CD4-positive, alpha-beta T cell (primary cell): ENCODE measurements around the gene NPR3. TPM values are rescaled to one million over a fixed set of nuclear protein-coding genes. Genes with fewer than 3 reads are reported as not detected.

ENCODE experiments used
- ATAC-seq: fragments of 200-7000 bp; cut with Tn5 transposase; one replicate; pipeline ENCODE4 v1.10.0; 2022; ENCODE audit warnings: mild to moderate bottlenecking; ENCODE audit not compliant: poor library complexity
- CTCF ChIA-PET: fragments of 350-600 bp; sonication (Branson Sonifier 250); formaldehyde crosslinking; loops from one replicate; lab custom pipeline; 2021; ENCODE audit warnings: antibody characterized with exemption, inconsistent platforms; lab: Charles Lee
- POLR2A ChIA-PET: fragments of 350-600 bp; sonication (Branson Sonifier 250); formaldehyde crosslinking; loops from one replicate; lab custom pipeline; 2021; ENCODE audit warnings: antibody characterized with exemption, inconsistent platforms; lab: Charles Lee
- DNase-seq, 14 experiments: peaks; one replicate each; pipeline ENCODE4 v3.0.0-alpha.2; 2013 to 2020; ENCODE audit warnings: mixed read lengths in 2 of 14
- H3K27ac ChIP-seq, 2 donors: one replicate each; pipeline versions ENCODE4 v1.5.1 to v1.7.0; 2013; ENCODE audit warnings: low read length in 2 of 2, low read depth in 1 of 2, mild to moderate bottlenecking in 1 of 2
- H3K27me3 ChIP-seq, 2 experiments: 1 replicate in 1 of 2; 2 replicates in 1 of 2; pipeline versions ENCODE4 v1.6.1 to v1.7.0; 2013; ENCODE audit warnings: low read length in 2 of 2, control low read depth in 1 of 2, mild to moderate bottlenecking in 1 of 2, moderate library complexity in 1 of 2; ENCODE audit not compliant: insufficient read depth in 2 of 2, control insufficient read depth in 1 of 2
- H3K36me3 ChIP-seq: one replicate; pipeline ENCODE4 v1.6.1; 2013; ENCODE audit warnings: low read length, control low read depth; ENCODE audit not compliant: insufficient read depth
- H3K4me1 ChIP-seq: one replicate; pipeline ENCODE4 v1.6.1; 2013; ENCODE audit warnings: low read length, control low read depth; ENCODE audit not compliant: insufficient read depth
- H3K4me3 ChIP-seq: one replicate; pipeline ENCODE4 v1.5.1; 2013; ENCODE audit warnings: mild to moderate bottlenecking, low read length, moderate library complexity
- H3K9me3 ChIP-seq, 2 experiments: 1 replicate in 1 of 2; 2 replicates in 1 of 2; pipeline versions ENCODE4 v1.6.1 to v1.7.0; 2013; ENCODE audit warnings: low read length in 2 of 2, mild to moderate bottlenecking in 2 of 2, control low read depth in 1 of 2, moderate library complexity in 1 of 2; ENCODE audit not compliant: control insufficient read depth in 1 of 2, insufficient read depth in 1 of 2
- H3K27ac Mint-ChIP-seq: one replicate; pipeline ENCODE4 v1.8.0; 2020; ENCODE audit warnings: mixed read lengths
- H3K27me3 Mint-ChIP-seq: one replicate; pipeline ENCODE4 v1.8.0; 2021; ENCODE audit warnings: mixed read lengths
- H3K36me3 Mint-ChIP-seq: one replicate; pipeline ENCODE4 v1.8.0; 2021; ENCODE audit warnings: low read depth, mixed read lengths
- H3K4me1 Mint-ChIP-seq: one replicate; pipeline ENCODE4 v1.8.0; 2021; ENCODE audit warnings: low read depth, mixed read lengths
- H3K4me3 Mint-ChIP-seq: one replicate; pipeline ENCODE4 v1.8.0; 2020; ENCODE audit warnings: mild to moderate bottlenecking, mixed read lengths
- H3K9me3 Mint-ChIP-seq: one replicate; pipeline ENCODE4 v1.8.0; 2020; ENCODE audit warnings: mixed read lengths
- CTCF ChIP-seq: fragments of 200-600 bp; IDR thresholded peaks from one replicate; pipeline ENCODE4 v1.8.0; 2022; ENCODE audit warnings: antibody characterized with exemption, mild to moderate bottlenecking
- intact Hi-C, 2 experiments: fragments of 100-400 bp; cut with DNase I in 1 of 2; cut with micrococcal nuclease in 1 of 2; formaldehyde crosslinking; loops; one replicate each; pipeline versions ENCODE4 v1.15.1 to v1.9.0; 2023 to 2025; cut with DNase I, micrococcal nuclease
- total RNA-seq, 174 experiments: library from RNA in 2 of 174; stranded (reverse) in 2 of 174; gene quantifications; one replicate each; pipeline ENCODE4 v1.2.3 and lab custom pipeline; 2021 to 2026

The NPR3 gene
- total RNA-seq, 2 experiments from 2014 or later: not detected

GRCh38 chr5:32712481-32713360 is 1.6 kb downstream of the NPR3 start:
- DNase-seq (no peak), ATAC-seq (no peak)
- Histone ChIP-seq H3K9me3 (peaks cover 0 to 28% of the 10 kb centered on the region in 2 experiments), H3K36me3 (no peaks in the 10 kb centered on the region), H3K4me1 (peaks cover 27% of the 10 kb centered on the region), H3K27me3 (peaks cover 45 to 61% of the 10 kb centered on the region in 2 experiments), H3K4me3 (no peak overlapping the region), H3K27ac (no peak overlapping the region)
- H3K27me3 Mint-ChIP-seq: peaks cover 76% of the 10 kb centered on the region
- POLR2A ChIA-PET: no interaction called here
- no peak overlapping the region for H3K27ac Mint-ChIP-seq
- no peak for TF ChIP-seq CTCF
- H3K36me3 Mint-ChIP-seq: no peaks in the 10 kb centered on the region
- H3K4me3 Mint-ChIP-seq: peak overlapping the region; percentile 46
- intact Hi-C loops: loop anchor here in 1 of 2 experiments (10.0 kb wide), 1 partner anchor 142 kb away; no protein-coding TSS in a partner anchor
- peaks cover 26% of the 10 kb centered on the region for H3K4me1 Mint-ChIP-seq
- no peaks in the 10 kb centered on the region for H3K9me3 Mint-ChIP-seq
- CTCF ChIA-PET: no interaction called here

- ChIA-PET POLR2A (no interaction called here), CTCF (no interaction called here)
- H3K4me3 Mint-ChIP-seq: no peak overlapping the region
- Histone ChIP-seq H3K27ac (no peak overlapping the region), H3K36me3 (no peaks in the 10 kb centered on the region), H3K9me3 (peaks cover 0 to 28% of the 10 kb centered on the region in 2 experiments), H3K4me3 (no peak overlapping the region), H3K4me1 (peaks cover 27% of the 10 kb centered on the region), H3K27me3 (peaks cover 45 to 61% of the 10 kb centered on the region in 2 experiments)
- H3K27me3 Mint-ChIP-seq: peaks cover 77% of the 10 kb centered on the region
- intact Hi-C loops: loop anchor here in 1 of 2 experiments (10.0 kb wide), 1 partner anchor 141 kb away; no protein-coding TSS in a partner anchor
- H3K4me1 Mint-ChIP-seq: peaks cover 26% of the 10 kb centered on the region
- no peak overlapping the region for H3K27ac Mint-ChIP-seq
- TF ChIP-seq CTCF: no peak
- DNase-seq (no peak), ATAC-seq (no peak)
- H3K36me3 Mint-ChIP-seq: no peaks in the 10 kb centered on the region
- H3K9me3 Mint-ChIP-seq: no peaks in the 10 kb centered on the region
These were observed 2.2 kb downstream of the NPR3 start for GRCh38 chr5:32713361-32713769.

GRCh38 chr5:32713770-32714381 is 2.8 kb downstream of the NPR3 start:
- peaks cover 26% of the 10 kb centered on the region for H3K4me1 ChIP-seq
- no peak overlapping the region for H3K4me3 Mint-ChIP-seq
- CTCF ChIA-PET: no interaction called here
- intact Hi-C loops: loop anchor here in 1 of 2 experiments (10.0 kb wide), 1 partner anchor 141 kb away; no protein-coding TSS in a partner anchor
- no peak overlapping the region for H3K4me3 ChIP-seq
- H3K9me3 ChIP-seq: peaks cover 0 to 28% of the 10 kb centered on the region in 2 experiments
- no peaks in the 10 kb centered on the region for H3K9me3 Mint-ChIP-seq
- H3K27me3 Mint-ChIP-seq: peaks cover 71% of the 10 kb centered on the region
- H3K36me3 ChIP-seq: no peaks in the 10 kb centered on the region
- H3K27me3 ChIP-seq: peaks cover 43 to 56% of the 10 kb centered on the region in 2 experiments
- ATAC-seq (no peak), DNase-seq (no peak)
- POLR2A ChIA-PET: no interaction called here
- TF ChIP-seq CTCF: no peak
- peaks cover 24% of the 10 kb centered on the region for H3K4me1 Mint-ChIP-seq
- no peak overlapping the region for H3K27ac Mint-ChIP-seq
- no peaks in the 10 kb centered on the region for H3K36me3 Mint-ChIP-seq
- H3K27ac ChIP-seq: no peak overlapping the region
